GM12878 (cell line): ENCODE data around the gene INVS. TPM values are rescaled to one million over a fixed set of nuclear protein-coding genes. Genes with fewer than 3 reads are reported as not detected.

Experiments used
- ATAC-seq: fragments of 200-7000 bp; cut with Tn5 transposase; 3 replicates; pipeline ENCODE4 v1.9.1; 2020; ENCODE audit warnings: mild to moderate bottlenecking, moderate library complexity
- BruUV-seq: library from RNA; stranded (reverse); fragments of 400-500 nt; replicated peaks from 2 replicates; lab custom pipeline; 2021; lab: Mats Ljungman, UMichigan
- CTCF ChIA-PET: fragments of 300-600 bp; sonication (Branson Sonifier 250); formaldehyde crosslinking; extraction: SDS; loops from one replicate; lab custom pipeline; 2021; ENCODE audit warnings: inconsistent platforms; lab: Yijun Ruan, JAX
- POLR2A ChIA-PET: fragments of 350-600 bp; formaldehyde crosslinking; extraction: SDS; loops from one replicate; lab custom pipeline; 2021; ENCODE audit warnings: inconsistent platforms; lab: Charles Lee
- RAD21 ChIA-PET: fragments of 300-600 bp; sonication (Branson Sonifier 250); formaldehyde crosslinking; loops from one replicate; lab custom pipeline; 2023; ENCODE audit warnings: antibody characterized with exemption; ENCODE audit not compliant: unreplicated experiment; lab: Charles Lee
- SMC1A ChIA-PET: fragments of 300-600 bp; sonication (Branson Sonifier 250); formaldehyde crosslinking; loops from one replicate; lab custom pipeline; 2023; ENCODE audit not compliant: unreplicated experiment, uncharacterized antibody; lab: Charles Lee
- DNase-seq: peaks from one replicate; pipeline ENCODE4 v3.0.0-alpha.2; 2011; ENCODE audit warnings: low read depth, low spot score
- FAIRE-seq: peaks from 3 replicates; lab custom pipeline; 2011; peaks lifted over from hg19 to GRCh38; lab: Jason Lieb, UNC
- H2AFZ ChIP-seq: 2 replicates; pipeline ENCODE4 v1.6.0; 2011; ENCODE audit warnings: low read depth, low read length, control low read depth; ENCODE audit not compliant: control insufficient read depth
- H3K27ac ChIP-seq: 2 replicates; pipeline ENCODE4 v1.5.1; 2011; ENCODE audit warnings: control low read depth; ENCODE audit not compliant: control insufficient read depth, insufficient read depth
- H3K27me3 ChIP-seq, 2 experiments: replicated peaks in 1 of 2; 2 replicates each; pipeline versions ENCODE4 v1.6.0 to v1.6.1; 2011; ENCODE audit warnings: low read length in 1 of 2; ENCODE audit not compliant: control insufficient read depth in 2 of 2, insufficient read depth in 2 of 2
- H3K36me3 ChIP-seq, 2 experiments: 2 replicates each; pipeline ENCODE4 v1.5.1; 2011; ENCODE audit warnings: low read length in 1 of 2; ENCODE audit not compliant: control insufficient read depth in 2 of 2, insufficient read depth in 2 of 2
- H3K4me1 ChIP-seq: 2 replicates; pipeline ENCODE4 v1.6.1; 2011; ENCODE audit warnings: mild to moderate bottlenecking, low read length, moderate library complexity, mixed read lengths; ENCODE audit not compliant: control insufficient read depth, insufficient read depth
- H3K4me2 ChIP-seq: 2 replicates; pipeline ENCODE4 v1.6.0; 2011; ENCODE audit warnings: control low read depth; ENCODE audit not compliant: control insufficient read depth, insufficient read depth
- H3K4me3 ChIP-seq: fragments of 200-600 bp; sonication (generic); 2 replicates; pipeline ENCODE4 v1.5.1; 2016
- H3K79me2 ChIP-seq: 2 replicates; pipeline ENCODE4 v1.6.0; 2011; ENCODE audit warnings: low read length; ENCODE audit not compliant: control insufficient read depth, insufficient read depth
- H3K9ac ChIP-seq: 2 replicates; pipeline ENCODE4 v1.8.0; 2011; ENCODE audit warnings: low read length, control low read depth, mixed read lengths; ENCODE audit not compliant: control insufficient read depth, insufficient read depth
- H3K9me3 ChIP-seq: replicated peaks from 3 replicates; pipeline ENCODE4 v1.5.1; 2011; ENCODE audit warnings: mild to moderate bottlenecking, low read length; ENCODE audit not compliant: control insufficient read depth, insufficient read depth
- H4K20me1 ChIP-seq: 2 replicates; pipeline ENCODE4 v1.6.0; 2011; ENCODE audit not compliant: control insufficient read depth, insufficient read depth
- BHLHE40 ChIP-seq, 2 experiments: fragments of 450-650 bp in 1 of 2; IDR thresholded peaks; 2 replicates each; pipeline ENCODE4 v1.6.1; 2011 to 2017; ENCODE audit warnings: low read depth in 2 of 2, borderline replicate concordance in 1 of 2, improper control_type of control experiment in 1 of 2, low read length in 1 of 2, mild to moderate bottlenecking in 1 of 2
- BMI1 ChIP-seq: fragments of 450-650 bp; IDR thresholded peaks from 2 replicates; pipeline ENCODE4 v1.6.1; 2016; ENCODE audit warnings: mild to moderate bottlenecking, moderate library complexity, borderline replicate concordance
- CEBPB ChIP-seq, 2 experiments: fragments of 150-350 bp in 1 of 2; IDR thresholded peaks; 2 replicates each; pipeline ENCODE4 v1.6.1; 2012 to 2014; ENCODE audit warnings: low read depth in 2 of 2, low read length in 2 of 2, borderline replicate concordance in 1 of 2, inconsistent platforms in 1 of 2
- CREB1 ChIP-seq: IDR thresholded peaks from 2 replicates; pipeline ENCODE4 v1.6.1; 2012; ENCODE audit warnings: low read depth, mild to moderate bottlenecking, inconsistent platforms
- CREM ChIP-seq: IDR thresholded peaks from 2 replicates; pipeline ENCODE4 v1.6.1; 2014; ENCODE audit warnings: antibody characterized with exemption, low read depth
- HCFC1 ChIP-seq: fragments of 150-350 bp; IDR thresholded peaks from 2 replicates; pipeline ENCODE4 v1.6.1; 2014; ENCODE audit warnings: low read length
- KLF5 ChIP-seq: fragments of 450-650 bp; IDR thresholded peaks from 2 replicates; pipeline ENCODE4 v1.6.1; 2014; ENCODE audit warnings: mild to moderate bottlenecking; ENCODE audit not compliant: partially characterized antibody
- NFYA ChIP-seq: IDR thresholded peaks from 2 replicates; pipeline ENCODE4 v1.6.1; 2011; ENCODE audit warnings: low read depth, mild to moderate bottlenecking, low read length, improper control_type of control experiment, borderline replicate concordance
- PAX5 ChIP-seq: IDR thresholded peaks from 2 replicates; pipeline ENCODE4 v1.6.1; 2011; ENCODE audit warnings: low read depth, low read length, borderline replicate concordance
- SMAD5 ChIP-seq: IDR thresholded peaks from 2 replicates; pipeline ENCODE4 v1.6.1; 2016; ENCODE audit warnings: antibody characterized with exemption, low read depth
- SREBF2 ChIP-seq: IDR thresholded peaks from 2 replicates; pipeline ENCODE4 v1.6.1; 2012; ENCODE audit warnings: mild to moderate bottlenecking, low read length
- STAT3 ChIP-seq: IDR thresholded peaks from 2 replicates; pipeline ENCODE4 v1.6.1; 2011; ENCODE audit warnings: low read depth, low read length, improper control_type of control experiment
- SUPT20H ChIP-seq: IDR thresholded peaks from 2 replicates; pipeline ENCODE4 v1.6.1; 2011; ENCODE audit warnings: low read depth, mild to moderate bottlenecking, low read length, moderate library complexity, borderline replicate concordance; ENCODE audit not compliant: control insufficient read depth
- TAF1 ChIP-seq: IDR thresholded peaks from 2 replicates; pipeline ENCODE4 v1.6.1; 2011; ENCODE audit warnings: mild to moderate bottlenecking, low read depth, low read length, borderline replicate concordance
- ZNF207 ChIP-seq: fragments of 450-650 bp; IDR thresholded peaks from 2 replicates; pipeline ENCODE4 v1.6.1; 2014; ENCODE audit warnings: antibody characterized with exemption, mild to moderate bottlenecking, borderline replicate concordance
- ZNF622 ChIP-seq: fragments of 450-650 bp; IDR thresholded peaks from 2 replicates; pipeline ENCODE4 v1.6.1; 2017; ENCODE audit warnings: mild to moderate bottlenecking, inconsistent platforms
- WGBS: methylation state at CpG from one replicate; pipeline ENCODE4 v1.1.6; 2016; ENCODE audit warnings: low lambda C conversion rate; ENCODE audit not compliant: insufficient replicate concordance, insufficient coverage; ENCODE audit errors: missing lambda C conversion rate; 5-methylcytosine and 5-hydroxymethylcytosine counted together
- in situ Hi-C: fragments of 300-500 bp; cut with MboI; formaldehyde crosslinking; loops from 9 replicates; pipeline ENCODE4 v1.14.3; 2018; ENCODE audit warnings: mixed read lengths
- intact Hi-C: fragments of 100-400 bp; cut with micrococcal nuclease; formaldehyde crosslinking; loops from one replicate; pipeline ENCODE4 v1.14.2; 2022; ENCODE audit not compliant: unreplicated experiment
- polyA plus RNA-seq, 11 experiments: library from polyadenylated mRNA; depleted of rRNA in 4 of 11; unstranded in 6 of 11; stranded (reverse) in 5 of 11; fragments of >200 nt; fragmentation: Nextera tagmentation in 4 of 11; fragmentation: Illumina TruSeq in 1 of 11; extraction: Ambion mirVana in 4 of 11; extraction: Trizol in 1 of 11; gene quantifications; 1 replicate in 1 of 11; 2 replicates in 10 of 11; pipeline versions ENCODE4 v1.2.1 to v1.2.3, GENCODE V29; 2011 to 2016; ENCODE audit warnings: inconsistent platforms in 2 of 11, missing spikeins in 2 of 11, low read depth in 1 of 11
- total RNA-seq, 4 experiments: library from RNA; depleted of rRNA in 3 of 4; stranded (reverse); fragments of >200 nt in 3 of 4; fragmentation: Illumina TruSeq in 1 of 4; extraction: Trizol in 1 of 4; gene quantifications; 2 replicates each; pipeline versions ENCODE4 v1.2.1 to v1.2.3, GENCODE V29; 2013 to 2021
- TF ChIP-seq, protein P1 (sequence below): fragments of 450-650 bp; conservative IDR thresholded peaks from 2 replicates; pipeline ENCODE4 v1.6.1; 2017; ENCODE audit warnings: mild to moderate bottlenecking, moderate library complexity

INVS gene
- total and polyA plus RNA-seq, 10 of the 15 experiments (the other 5 are each of a cell fraction or from before 2014, with no cell fraction given), result 0.93 to 20.8 (median 13.2) TPM

GRCh38 chr9:100120286-100120685 is 21.2 kb downstream of the INVS start:
- 0% methylated on average over 2 of the region's 2 CpGs for WGBS

GRCh38 chr9:100125236-100125635 is 26.2 kb downstream of the INVS start:
- H3K36me3 ChIP-seq, result no peaks in the 10 kb centered on the region; a peak in 1 of 4 replicates
- BruUV-seq, result no TSS peak
- WGBS, result 100% methylated on average over 2 of the region's 2 CpGs
- TF ChIP-seq NFYA (no peak), ZNF622 (no peak), TAF1 (no peak), PAX5 (no peak), HCFC1 (no peak), KLF5 (no peak), BHLHE40 (IDR thresholded peaks at IDR 0.05; ENCODE audit: borderline replicate concordance in 1 of 2, low read depth in 2 of 2, low read length in 1 of 2) (no peak), CREB1 (no peak), SREBF2 (no peak), CEBPB (IDR thresholded peaks at IDR 0.05; ENCODE audit: borderline replicate concordance in 1 of 2, low read depth in 2 of 2, low read length in 2 of 2) (no peak), CREM (no peak)

More at GRCh38 chr9:100120286-100120685, 21.2 kb downstream of the INVS start:
- Histone ChIP-seq H4K20me1 (no peaks in the 10 kb centered on the region), H3K27me3 (no peaks in the 10 kb centered on the region), H3K36me3 (no peaks in the 10 kb centered on the region; a peak in 1 of 4 replicates), H3K9me3 (no peaks in the 10 kb centered on the region), H3K27ac (no peak overlapping the region), H3K79me2 (no peaks in the 10 kb centered on the region), H2AFZ (no peak overlapping the region), H3K4me2 (no peak overlapping the region), H3K4me3 (no peak overlapping the region), H3K4me1 (no peaks in the 10 kb centered on the region), H3K9ac (no peak overlapping the region)
- DNase-seq (no peak), FAIRE-seq (peak; percentile 47), ATAC-seq (no peak)
- CTCF ChIA-PET, result no interaction called here
- in situ Hi-C loops, result no loop called here
- RAD21 ChIA-PET, result no interaction called here
- POLR2A ChIA-PET, result interaction anchor here (0.9 kb wide), 1 partner anchor 8 kb away, joined by 3 read pairs; no protein-coding TSS in a partner anchor
- intact Hi-C loops, result no loop called here
- BruUV-seq, result no TSS peak
- SMC1A ChIA-PET, result interaction anchor here (1.4 kb wide), 1 partner anchor 18 kb away, joined by 3 read pairs; no protein-coding TSS in a partner anchor
- TF ChIP-seq, protein P1, sequence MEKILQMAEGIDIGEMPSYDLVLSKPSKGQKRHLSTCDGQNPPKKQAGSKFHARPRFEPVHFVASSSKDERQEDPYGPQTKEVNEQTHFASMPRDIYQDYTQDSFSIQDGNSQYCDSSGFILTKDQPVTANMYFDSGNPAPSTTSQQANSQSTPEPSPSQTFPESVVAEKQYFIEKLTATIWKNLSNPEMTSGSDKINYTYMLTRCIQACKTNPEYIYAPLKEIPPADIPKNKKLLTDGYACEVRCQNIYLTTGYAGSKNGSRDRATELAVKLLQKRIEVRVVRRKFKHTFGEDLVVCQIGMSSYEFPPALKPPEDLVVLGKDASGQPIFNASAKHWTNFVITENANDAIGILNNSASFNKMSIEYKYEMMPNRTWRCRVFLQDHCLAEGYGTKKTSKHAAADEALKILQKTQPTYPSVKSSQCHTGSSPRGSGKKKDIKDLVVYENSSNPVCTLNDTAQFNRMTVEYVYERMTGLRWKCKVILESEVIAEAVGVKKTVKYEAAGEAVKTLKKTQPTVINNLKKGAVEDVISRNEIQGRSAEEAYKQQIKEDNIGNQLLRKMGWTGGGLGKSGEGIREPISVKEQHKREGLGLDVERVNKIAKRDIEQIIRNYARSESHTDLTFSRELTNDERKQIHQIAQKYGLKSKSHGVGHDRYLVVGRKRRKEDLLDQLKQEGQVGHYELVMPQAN, result no peak
- TF ChIP-seq STAT3, result no peak
- no peak for TF ChIP-seq BMI1
- TF ChIP-seq SMAD5, result no peak
- no peak for TF ChIP-seq SUPT20H
- TF ChIP-seq ZNF207, result no peak

More at GRCh38 chr9:100125236-100125635, 26.2 kb downstream of the INVS start:
- H3K4me2 ChIP-seq, result no peak overlapping the region
- H3K9me3 ChIP-seq, result no peaks in the 10 kb centered on the region
- intact Hi-C loops, result no loop called here
- H3K9ac ChIP-seq, result no peak overlapping the region
- H3K27ac ChIP-seq, result no peak overlapping the region
- ChIA-PET SMC1A (no interaction called here), POLR2A (no interaction called here), RAD21 (no interaction called here), CTCF (no interaction called here)
- no peaks in the 10 kb centered on the region for H3K4me1 ChIP-seq
- in situ Hi-C loops, result no loop called here
- no peak for DNase-seq
- no peaks in the 10 kb centered on the region for H4K20me1 ChIP-seq
- no peaks in the 10 kb centered on the region for H3K79me2 ChIP-seq
- H2AFZ ChIP-seq, result no peak overlapping the region
- no peak for FAIRE-seq
- H3K27me3 ChIP-seq, result no peaks in the 10 kb centered on the region
- H3K4me3 ChIP-seq, result no peak overlapping the region
- ATAC-seq, result no peak
